GM23338 (cell line): ENCODE data around the gene RNF220. TPM values are rescaled to one million over a fixed set of nuclear protein-coding genes. Genes with fewer than 3 reads are reported as not detected.

Experiments
- ATAC-seq: fragments of 200-7000 bp; cut with Tn5 transposase; 3 replicates; pipeline ENCODE4 v1.9.1; 2020
- DNase-seq: peaks from one replicate; pipeline ENCODE4 v3.0.0-alpha.2; 2015; ENCODE audit warnings: low spot score
- H2AFZ ChIP-seq: fragments of 200-600 bp; sonication (generic); 2 replicates; pipeline ENCODE4 v1.8.0; 2016; ENCODE audit warnings: antibody characterized with exemption, mild to moderate bottlenecking, moderate library complexity
- H3F3A ChIP-seq: fragments of 200-600 bp; sonication (generic); replicated peaks from 2 replicates; pipeline ENCODE4 v1.8.0; 2017; ENCODE audit warnings: antibody characterized with exemption, mixed run types, low read depth
- H3K27ac ChIP-seq: fragments of 200-600 bp; sonication (generic); 2 replicates; pipeline ENCODE4 v1.6.1; 2016; ENCODE audit warnings: low read depth
- H3K27me3 ChIP-seq: fragments of 200-600 bp; sonication (generic); 2 replicates; pipeline ENCODE4 v1.8.0; 2016; ENCODE audit warnings: mild to moderate bottlenecking, mixed run types, moderate library complexity; ENCODE audit not compliant: insufficient read depth
- H3K36me3 ChIP-seq: fragments of 200-600 bp; sonication (generic); 2 replicates; pipeline ENCODE4 v1.8.0; 2016; ENCODE audit warnings: mild to moderate bottlenecking; ENCODE audit not compliant: insufficient read depth
- H3K4me1 ChIP-seq: fragments of 200-600 bp; sonication (generic); 2 replicates; pipeline ENCODE4 v1.8.0; 2016; ENCODE audit warnings: mild to moderate bottlenecking, moderate library complexity; ENCODE audit not compliant: insufficient read depth
- H3K4me2 ChIP-seq: fragments of 200-600 bp; sonication (generic); 2 replicates; pipeline ENCODE4 v1.7.1; 2017; ENCODE audit warnings: mixed run types
- H3K4me3 ChIP-seq: fragments of 200-600 bp; sonication (generic); 2 replicates; pipeline ENCODE4 v1.6.1; 2016; ENCODE audit warnings: mixed run types
- H3K79me2 ChIP-seq: fragments of 200-600 bp; sonication (generic); replicated peaks from 2 replicates; pipeline ENCODE4 v1.8.0; 2017; ENCODE audit warnings: mild to moderate bottlenecking; ENCODE audit not compliant: insufficient read depth
- H3K9me2 ChIP-seq: fragments of 200-600 bp; sonication (generic); 2 replicates; pipeline ENCODE4 v1.8.0; 2017; ENCODE audit not compliant: insufficient read depth
- H4K20me1 ChIP-seq: fragments of 200-600 bp; sonication (generic); replicated peaks from 2 replicates; pipeline ENCODE4 v1.8.0; 2017; ENCODE audit warnings: mild to moderate bottlenecking; ENCODE audit not compliant: insufficient read depth
- H3K27ac Mint-ChIP-seq: 2 replicates; pipeline ENCODE4 v1.8.0; 2020; ENCODE audit warnings: inconsistent platforms, mild to moderate bottlenecking, moderate library complexity, mixed read lengths
- H3K27me3 Mint-ChIP-seq: 3 replicates; pipeline ENCODE4 v1.8.0; 2022; ENCODE audit warnings: low read depth, mild to moderate bottlenecking, moderate library complexity, mixed read lengths, inconsistent platforms; ENCODE audit not compliant: insufficient read depth, poor library complexity
- H3K36me3 Mint-ChIP-seq: 3 replicates; pipeline ENCODE4 v1.8.0; 2021; ENCODE audit warnings: low read depth, mild to moderate bottlenecking, inconsistent platforms, moderate library complexity, mixed read lengths
- H3K4me1 Mint-ChIP-seq: 3 replicates; pipeline ENCODE4 v1.8.0; 2020; ENCODE audit warnings: mild to moderate bottlenecking, inconsistent platforms, mixed read lengths
- H3K4me3 Mint-ChIP-seq: 3 replicates; pipeline ENCODE4 v1.8.0; 2021; ENCODE audit warnings: moderate library complexity, mild to moderate bottlenecking, inconsistent platforms, mixed read lengths
- H3K9me3 Mint-ChIP-seq: 3 replicates; pipeline ENCODE4 v1.8.0; 2020; ENCODE audit warnings: moderate library complexity, mild to moderate bottlenecking, inconsistent platforms, mixed read lengths
- CREB1 ChIP-seq: fragments of 250-450 bp; sonication (Bioruptor Pico); IDR thresholded peaks from 2 replicates; pipeline ENCODE4 v1.5.0; 2020; ENCODE audit warnings: low read depth, mild to moderate bottlenecking, moderate library complexity
- EZH2 ChIP-seq: fragments of 200-600 bp; sonication (generic); IDR thresholded peaks from one replicate; pipeline ENCODE4 v1.8.0; 2017; ENCODE audit warnings: antibody characterized with exemption, mild to moderate bottlenecking, low read depth; ENCODE audit not compliant: unreplicated experiment
- JUNB ChIP-seq: IDR thresholded peaks from one replicate; pipeline ENCODE4 v1.6.1; 2016; ENCODE audit warnings: antibody characterized with exemption; ENCODE audit not compliant: unreplicated experiment
- NANOG ChIP-seq: IDR thresholded peaks from 2 replicates; pipeline ENCODE4 v1.6.1; 2016; ENCODE audit warnings: antibody characterized with exemption, borderline replicate concordance
- STAT1 ChIP-seq: IDR thresholded peaks from one replicate; pipeline ENCODE4 v1.6.1; 2016; ENCODE audit warnings: antibody characterized with exemption; ENCODE audit not compliant: unreplicated experiment
- ZNF331 ChIP-seq: fragments of 250-450 bp; sonication (Bioruptor Pico); IDR thresholded peaks from 2 replicates; pipeline ENCODE4 v1.5.0; 2020; ENCODE audit warnings: low read depth, mild to moderate bottlenecking, moderate library complexity
- ZNF462 ChIP-seq: fragments of 250-450 bp; sonication (Bioruptor Pico); IDR thresholded peaks from 2 replicates; pipeline ENCODE4 v1.5.0; 2020; ENCODE audit warnings: mild to moderate bottlenecking, moderate library complexity
- polyA plus RNA-seq: library from polyadenylated mRNA; unstranded; fragments of >200 nt; fragmentation: Nextera tagmentation; extraction: Ambion mirVana; gene quantifications from 2 replicates; pipeline ENCODE4 v1.2.1, GENCODE V29; 2016
- total RNA-seq: library from RNA; depleted of rRNA; stranded (reverse); fragments of >200 nt; shearing (Covaris generic); gene quantifications from 2 replicates; pipeline ENCODE4 v1.2.3, GENCODE V29; 2014
- TF ChIP-seq, protein P1 (sequence below), 2 experiments: fragments of 200-600 bp in 1 of 2; sonication (generic) in 1 of 2; conservative IDR thresholded peaks; 2 replicates each; pipeline versions ENCODE4 v1.5.1 to v1.6.1; 2016 to 2017; ENCODE audit warnings: antibody characterized with exemption in 2 of 2, low read depth in 2 of 2, mild to moderate bottlenecking in 2 of 2, moderate library complexity in 1 of 2

The RNF220 gene
- total and polyA plus RNA-seq, 2 experiments from 2014 or later, result 72.8 to 168 TPM

DNA sequence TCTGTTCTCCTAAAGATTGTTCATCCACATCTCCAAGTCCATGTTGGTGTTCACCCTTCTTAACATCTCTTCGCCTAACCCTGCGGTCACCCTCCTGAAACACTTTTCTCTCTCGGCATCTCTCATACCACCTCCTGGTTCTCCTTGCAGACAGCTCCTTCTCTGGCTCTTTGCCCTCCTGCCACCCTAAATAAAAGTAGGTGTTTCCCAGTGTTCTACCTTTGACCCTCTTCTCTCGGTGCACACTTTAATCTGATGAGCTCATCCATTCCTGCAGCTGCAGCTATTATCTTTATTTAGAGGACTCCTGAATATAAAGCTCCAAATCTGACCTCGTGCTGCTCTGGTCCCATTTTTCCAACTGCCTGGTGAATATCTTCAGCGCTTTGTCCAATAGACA lies 142.3 kb downstream of the RNF220 start:
- H3K27ac Mint-ChIP-seq, result no peak overlapping the region
- H3K4me3 Mint-ChIP-seq, result no peak overlapping the region; the same call in 2 of the 3 replicates

More for the DNA sequence above, 142.3 kb downstream of the RNF220 start:
- Mint-ChIP-seq H3K4me1 (peaks cover 37% of the 10 kb centered on the region), H3K27me3 (peaks cover 7% of the 10 kb centered on the region), H3K36me3 (peaks cover 10% of the 10 kb centered on the region; the same call in 2 of the 3 replicates), H3K9me3 (no peaks in the 10 kb centered on the region; the same call in 2 of the 3 replicates)
- no peak overlapping the region for H3K4me3 ChIP-seq
- no peak overlapping the region for H2AFZ ChIP-seq
- TF ChIP-seq, protein P1, sequence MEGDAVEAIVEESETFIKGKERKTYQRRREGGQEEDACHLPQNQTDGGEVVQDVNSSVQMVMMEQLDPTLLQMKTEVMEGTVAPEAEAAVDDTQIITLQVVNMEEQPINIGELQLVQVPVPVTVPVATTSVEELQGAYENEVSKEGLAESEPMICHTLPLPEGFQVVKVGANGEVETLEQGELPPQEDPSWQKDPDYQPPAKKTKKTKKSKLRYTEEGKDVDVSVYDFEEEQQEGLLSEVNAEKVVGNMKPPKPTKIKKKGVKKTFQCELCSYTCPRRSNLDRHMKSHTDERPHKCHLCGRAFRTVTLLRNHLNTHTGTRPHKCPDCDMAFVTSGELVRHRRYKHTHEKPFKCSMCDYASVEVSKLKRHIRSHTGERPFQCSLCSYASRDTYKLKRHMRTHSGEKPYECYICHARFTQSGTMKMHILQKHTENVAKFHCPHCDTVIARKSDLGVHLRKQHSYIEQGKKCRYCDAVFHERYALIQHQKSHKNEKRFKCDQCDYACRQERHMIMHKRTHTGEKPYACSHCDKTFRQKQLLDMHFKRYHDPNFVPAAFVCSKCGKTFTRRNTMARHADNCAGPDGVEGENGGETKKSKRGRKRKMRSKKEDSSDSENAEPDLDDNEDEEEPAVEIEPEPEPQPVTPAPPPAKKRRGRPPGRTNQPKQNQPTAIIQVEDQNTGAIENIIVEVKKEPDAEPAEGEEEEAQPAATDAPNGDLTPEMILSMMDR (conservative IDR thresholded peaks at IDR 0.05; ENCODE audit: low read depth in 2 of 2), result no peak
- TF ChIP-seq STAT1, result no peak
- no peak for TF ChIP-seq NANOG
- TF ChIP-seq CREB1 (CRISPR knock-in tag), result no peak
- no peak for TF ChIP-seq ZNF462 (CRISPR knock-in tag)
- TF ChIP-seq JUNB, result no peak
- TF ChIP-seq ZNF331 (CRISPR knock-in tag), result no peak
- no peak for TF ChIP-seq EZH2
- H3K27me3 ChIP-seq, result no peaks in the 10 kb centered on the region
- H3K4me2 ChIP-seq, result no peak overlapping the region
- H3K4me1 ChIP-seq, result peaks cover 35% of the 10 kb centered on the region
- H3K79me2 ChIP-seq, result peaks cover 14% of the 10 kb centered on the region
- DNase-seq (no peak), ATAC-seq (no peak)
- H3K27ac ChIP-seq, result no peak overlapping the region
- peaks cover 18% of the 10 kb centered on the region; the same call in 1 of the 2 replicates for H3F3A ChIP-seq
- no peaks in the 10 kb centered on the region for H3K36me3 ChIP-seq
- 0 out of 2 replicates have a peak, but pooled peaks cover 19% of the 10 kb centered on the region for H3K9me2 ChIP-seq
- no peaks in the 10 kb centered on the region for H4K20me1 ChIP-seq
